Liver (tissue), 9 donors: ENCODE measurements around the gene LRMDA. TPM values are rescaled to one million over a fixed set of nuclear protein-coding genes. Genes with fewer than 3 reads are reported as not detected.
A peak's percentile ranks its signal among the peaks of the same experiment; 100 is the strongest.

Experiments
- DNase-seq: peaks from one replicate; pipeline ENCODE4 v3.0.0-alpha.2; 2017; ENCODE audit warnings: low spot score
- H3K27ac ChIP-seq, 2 donors: one replicate each; pipeline ENCODE4 v1.7.0; 2013; ENCODE audit warnings: inconsistent platforms in 2 of 2, low read length in 2 of 2, control low read depth in 1 of 2, low read depth in 1 of 2, mild to moderate bottlenecking in 1 of 2
- H3K27me3 ChIP-seq, 4 donors: one replicate each; pipeline versions ENCODE4 v1.6.1 to v1.7.0; 2013; ENCODE audit warnings: low read length in 3 of 4, inconsistent platforms in 1 of 4, mild to moderate bottlenecking in 1 of 4, moderate library complexity in 1 of 4; ENCODE audit not compliant: control insufficient read depth in 4 of 4, insufficient read depth in 4 of 4
- H3K36me3 ChIP-seq, 4 donors: one replicate each; pipeline versions ENCODE4 v1.6.1 to v1.7.0; 2013; ENCODE audit warnings: low read length in 3 of 4, mild to moderate bottlenecking in 3 of 4, low read depth in 1 of 4, moderate library complexity in 1 of 4; ENCODE audit not compliant: control insufficient read depth in 4 of 4, insufficient read depth in 3 of 4
- H3K4me1 ChIP-seq, 4 donors: one replicate each; pipeline versions ENCODE4 v1.6.1 to v1.7.0; 2013; ENCODE audit warnings: low read length in 3 of 4, mild to moderate bottlenecking in 3 of 4, moderate library complexity in 1 of 4; ENCODE audit not compliant: control insufficient read depth in 4 of 4, insufficient read depth in 4 of 4
- H3K4me3 ChIP-seq, 3 donors: one replicate each; pipeline versions ENCODE4 v1.6.1 to v1.7.0; 2013; ENCODE audit warnings: low read length in 3 of 3, control low read depth in 1 of 3, low read depth in 1 of 3, mild to moderate bottlenecking in 1 of 3
- H3K9ac ChIP-seq, 2 donors: one replicate each; pipeline ENCODE4 v1.7.0; 2013; ENCODE audit warnings: low read length in 2 of 2, mild to moderate bottlenecking in 2 of 2, moderate library complexity in 2 of 2, control low read depth in 1 of 2, low read depth in 1 of 2
- H3K9me3 ChIP-seq, 4 donors: one replicate each; pipeline versions ENCODE4 v1.6.1 to v1.7.0; 2013; ENCODE audit warnings: low read length in 3 of 4; ENCODE audit not compliant: control insufficient read depth in 4 of 4
- ATF3 ChIP-seq: IDR thresholded peaks from 2 replicates; pipeline ENCODE4 v1.6.1; 2016; ENCODE audit warnings: antibody characterized with exemption
- EGR1 ChIP-seq, 2 donors: IDR thresholded peaks; 2 replicates each; pipeline ENCODE4 v1.6.1; 2016 to 2018; ENCODE audit warnings: antibody characterized with exemption in 2 of 2, low read depth in 2 of 2
- FOXA1 ChIP-seq: IDR thresholded peaks from 2 replicates; pipeline ENCODE4 v1.6.1; 2016; ENCODE audit warnings: antibody characterized with exemption
- FOXA2 ChIP-seq: IDR thresholded peaks from 2 replicates; pipeline ENCODE4 v1.6.1; 2016; ENCODE audit warnings: antibody characterized with exemption
- GABPA ChIP-seq, 2 donors: IDR thresholded peaks in 1 of 2; conservative IDR thresholded peaks in 1 of 2; 2 replicates each; pipeline ENCODE4 v1.6.1; 2016; ENCODE audit warnings: antibody characterized with exemption in 2 of 2, mild to moderate bottlenecking in 1 of 2, moderate library complexity in 1 of 2
- HNF4A ChIP-seq, 2 donors: conservative IDR thresholded peaks; 2 replicates each; pipeline ENCODE4 v1.6.1; 2016; ENCODE audit warnings: antibody characterized with exemption in 2 of 2, mild to moderate bottlenecking in 2 of 2
- HNF4G ChIP-seq: IDR thresholded peaks from 2 replicates; pipeline ENCODE4 v1.6.1; 2016; ENCODE audit warnings: antibody characterized with exemption
- JUND ChIP-seq, 2 donors: IDR thresholded peaks; 2 replicates each; pipeline ENCODE4 v1.6.1; 2016; ENCODE audit warnings: antibody characterized with exemption in 2 of 2
- NR2F2 ChIP-seq: IDR thresholded peaks from 2 replicates; pipeline ENCODE4 v1.6.1; 2016; ENCODE audit warnings: antibody characterized with exemption
- RAD21 ChIP-seq, 2 donors: IDR thresholded peaks; 2 replicates each; pipeline ENCODE4 v1.6.1; 2016; ENCODE audit warnings: antibody characterized with exemption in 2 of 2, mild to moderate bottlenecking in 2 of 2
- REST ChIP-seq: IDR thresholded peaks from 2 replicates; pipeline ENCODE4 v1.6.1; 2016; ENCODE audit warnings: antibody characterized with exemption, mild to moderate bottlenecking
- RXRA ChIP-seq, 2 donors: IDR thresholded peaks; 2 replicates each; pipeline ENCODE4 v1.6.1; 2017 to 2018; ENCODE audit warnings: antibody characterized with exemption in 2 of 2, mild to moderate bottlenecking in 1 of 2
- SP1 ChIP-seq: IDR thresholded peaks from 2 replicates; pipeline ENCODE4 v1.6.1; 2018; ENCODE audit warnings: antibody characterized with exemption, mild to moderate bottlenecking
- TAF1 ChIP-seq: conservative IDR thresholded peaks from 2 replicates; pipeline ENCODE4 v1.6.1; 2016; ENCODE audit warnings: antibody characterized with exemption, mild to moderate bottlenecking
- YY1 ChIP-seq: IDR thresholded peaks from 2 replicates; pipeline ENCODE4 v1.6.1; 2016; ENCODE audit warnings: antibody characterized with exemption, mild to moderate bottlenecking
- WGBS: extraction: QIAGEN DNeasy Blood & Tissue Kit; methylation state at CpG from one replicate; pipeline ENCODE4 v1.1.7; 2013; 5-methylcytosine and 5-hydroxymethylcytosine counted together
- polyA plus RNA-seq, 2 donors: library from polyadenylated mRNA; stranded (reverse) in 1 of 2; unstranded in 1 of 2; fragments of 200-250 nt in 1 of 2; fragments of >200 nt in 1 of 2; fragmentation: Nextera tagmentation in 1 of 2; extraction: Ambion mirVana in 1 of 2; gene quantifications; one replicate each; pipeline versions ENCODE4 v1.2.1 to v1.2.3, GENCODE V29; 2013 to 2015
- total RNA-seq, 2 donors: library from RNA; depleted of rRNA; stranded (reverse); fragments of >200 nt; gene quantifications; one replicate each; pipeline ENCODE4 v1.2.3, GENCODE V29; 2014
- TF ChIP-seq, protein P1 (sequence below): fragments of 150-350 bp; IDR thresholded peaks from 2 replicates; pipeline ENCODE4 v1.5.1; 2017; ENCODE audit warnings: improper control_type of control experiment, low read depth, low read length; ENCODE audit not compliant: missing input control
- TF ChIP-seq, protein P2 (sequence below): IDR thresholded peaks from 2 replicates; pipeline ENCODE4 v1.6.1; 2016; ENCODE audit warnings: antibody characterized with exemption
- TF ChIP-seq, protein P3 (sequence below): IDR thresholded peaks from 2 replicates; pipeline ENCODE4 v1.6.1; 2016; ENCODE audit warnings: antibody characterized with exemption
- donor health status: healthy.
- donor health status: healthy.
- donor health status: healthy.
- donor health status: healthy.
- donor health status: healthy.

The LRMDA gene
- total and polyA plus RNA-seq, 4 donors = 7.9 to 15.8 (median 11.3) TPM

DNA sequence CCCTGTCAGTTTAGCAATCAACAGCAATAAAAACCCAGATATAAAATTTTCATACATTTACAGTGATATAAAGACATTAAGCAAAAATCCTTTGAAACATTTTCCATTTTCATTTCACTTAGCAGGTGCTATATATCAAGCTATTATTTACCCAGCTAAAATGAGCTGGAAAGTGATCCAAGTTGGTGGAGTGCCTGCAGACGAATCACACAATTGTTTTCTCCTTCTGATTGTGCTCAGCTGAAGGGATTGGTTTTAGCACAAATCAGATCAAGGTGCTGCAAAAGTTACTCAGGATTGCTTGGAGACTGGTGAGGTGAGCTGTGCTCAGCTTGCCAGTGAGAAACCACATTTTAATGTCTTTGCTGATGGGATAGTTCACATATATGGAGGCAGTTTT is 138.1 kb downstream of the LRMDA start:
- Histone ChIP-seq H3K27ac (no peak overlapping the region), H3K9ac (no peak overlapping the region), H3K9me3 (peaks cover 6 to 9% (median 8%) of the 10 kb centered on the region in 4 donors), H3K36me3 (no peaks in the 10 kb centered on the region), H3K4me3 (no peak overlapping the region), H3K27me3 (no peaks in the 10 kb centered on the region), H3K4me1 (peaks cover 0 to 3% (median 0%) of the 10 kb centered on the region in 4 donors)
- WGBS = 76% methylated on average over 1 of the region's 1 CpG
- no peak for DNase-seq
- no peak for TF ChIP-seq EGR1 (IDR thresholded peaks at IDR 0.05; ENCODE audit: low read depth in 2 of 2)
- no peak for TF ChIP-seq ATF3
- TF ChIP-seq FOXA2 = no peak
- TF ChIP-seq GABPA (IDR thresholded peaks at IDR 0.05 in 1 of 2, conservative IDR thresholded peaks at IDR 0.05 in 1 of 2) = no peak
- no peak for TF ChIP-seq HNF4G
- TF ChIP-seq SP1 = no peak
- TF ChIP-seq TAF1 = no peak
- no peak for TF ChIP-seq YY1
- no peak for TF ChIP-seq REST
- TF ChIP-seq, protein P1, sequence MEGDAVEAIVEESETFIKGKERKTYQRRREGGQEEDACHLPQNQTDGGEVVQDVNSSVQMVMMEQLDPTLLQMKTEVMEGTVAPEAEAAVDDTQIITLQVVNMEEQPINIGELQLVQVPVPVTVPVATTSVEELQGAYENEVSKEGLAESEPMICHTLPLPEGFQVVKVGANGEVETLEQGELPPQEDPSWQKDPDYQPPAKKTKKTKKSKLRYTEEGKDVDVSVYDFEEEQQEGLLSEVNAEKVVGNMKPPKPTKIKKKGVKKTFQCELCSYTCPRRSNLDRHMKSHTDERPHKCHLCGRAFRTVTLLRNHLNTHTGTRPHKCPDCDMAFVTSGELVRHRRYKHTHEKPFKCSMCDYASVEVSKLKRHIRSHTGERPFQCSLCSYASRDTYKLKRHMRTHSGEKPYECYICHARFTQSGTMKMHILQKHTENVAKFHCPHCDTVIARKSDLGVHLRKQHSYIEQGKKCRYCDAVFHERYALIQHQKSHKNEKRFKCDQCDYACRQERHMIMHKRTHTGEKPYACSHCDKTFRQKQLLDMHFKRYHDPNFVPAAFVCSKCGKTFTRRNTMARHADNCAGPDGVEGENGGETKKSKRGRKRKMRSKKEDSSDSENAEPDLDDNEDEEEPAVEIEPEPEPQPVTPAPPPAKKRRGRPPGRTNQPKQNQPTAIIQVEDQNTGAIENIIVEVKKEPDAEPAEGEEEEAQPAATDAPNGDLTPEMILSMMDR = no peak
- no peak for TF ChIP-seq RXRA (IDR thresholded peaks at IDR 0.05)
- TF ChIP-seq, protein P2, sequence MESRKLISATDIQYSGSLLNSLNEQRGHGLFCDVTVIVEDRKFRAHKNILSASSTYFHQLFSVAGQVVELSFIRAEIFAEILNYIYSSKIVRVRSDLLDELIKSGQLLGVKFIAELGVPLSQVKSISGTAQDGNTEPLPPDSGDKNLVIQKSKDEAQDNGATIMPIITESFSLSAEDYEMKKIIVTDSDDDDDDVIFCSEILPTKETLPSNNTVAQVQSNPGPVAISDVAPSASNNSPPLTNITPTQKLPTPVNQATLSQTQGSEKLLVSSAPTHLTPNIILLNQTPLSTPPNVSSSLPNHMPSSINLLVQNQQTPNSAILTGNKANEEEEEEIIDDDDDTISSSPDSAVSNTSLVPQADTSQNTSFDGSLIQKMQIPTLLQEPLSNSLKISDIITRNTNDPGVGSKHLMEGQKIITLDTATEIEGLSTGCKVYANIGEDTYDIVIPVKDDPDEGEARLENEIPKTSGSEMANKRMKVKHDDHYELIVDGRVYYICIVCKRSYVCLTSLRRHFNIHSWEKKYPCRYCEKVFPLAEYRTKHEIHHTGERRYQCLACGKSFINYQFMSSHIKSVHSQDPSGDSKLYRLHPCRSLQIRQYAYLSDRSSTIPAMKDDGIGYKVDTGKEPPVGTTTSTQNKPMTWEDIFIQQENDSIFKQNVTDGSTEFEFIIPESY = no peak

GRCh38 chr10:75572478-75572877 is 141.1 kb downstream of the LRMDA start:
- H3K4me3 ChIP-seq = peak overlapping the region in 1 of 3 donors; percentile 38
- no peak for DNase-seq
- 93% methylated on average over 2 of the region's 2 CpGs for WGBS
- TF ChIP-seq TAF1 (no peak), RAD21 (IDR thresholded peaks at IDR 0.05) (no peak), HNF4G (no peak), JUND (IDR thresholded peaks at IDR 0.05) (no peak), SP1 (no peak), EGR1 (IDR thresholded peaks at IDR 0.05; ENCODE audit: low read depth in 2 of 2) (no peak), YY1 (no peak), FOXA1 (no peak), ATF3 (no peak), RXRA (IDR thresholded peaks at IDR 0.05) (no peak), NR2F2 (no peak), GABPA (IDR thresholded peaks at IDR 0.05 in 1 of 2, conservative IDR thresholded peaks at IDR 0.05 in 1 of 2) (no peak), HNF4A (conservative IDR thresholded peaks at IDR 0.05) (no peak), FOXA2 (no peak)
- TF ChIP-seq, protein P1 = no peak
- TF ChIP-seq, protein P3, sequence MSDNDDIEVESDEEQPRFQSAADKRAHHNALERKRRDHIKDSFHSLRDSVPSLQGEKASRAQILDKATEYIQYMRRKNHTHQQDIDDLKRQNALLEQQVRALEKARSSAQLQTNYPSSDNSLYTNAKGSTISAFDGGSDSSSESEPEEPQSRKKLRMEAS = no peak
- TF ChIP-seq, protein P2 = no peak

More at GRCh38 chr10:75572478-75572877, 141.1 kb downstream of the LRMDA start:
- no peaks in the 10 kb centered on the region for H3K27me3 ChIP-seq
- no peaks in the 10 kb centered on the region for H3K4me1 ChIP-seq
- no peaks in the 10 kb centered on the region for H3K36me3 ChIP-seq
- H3K27ac ChIP-seq = no peak overlapping the region
- H3K9me3 ChIP-seq = peaks cover 6 to 9% (median 8%) of the 10 kb centered on the region in 4 donors
- no peak overlapping the region for H3K9ac ChIP-seq
